ENCODE measurements around the gene MAP3K4. TPM values are rescaled to one million over a fixed set of nuclear protein-coding genes. Genes with fewer than 3 reads are reported as not detected.

The MAP3K4 gene
- polyA plus RNA-seq, 1 donor from 2014 or later = 31.0 TPM

- Histone ChIP-seq H2AFZ (ENCODE audit: low read depth, low read length) (no peak overlapping the region), H4K20me1 (ENCODE audit: insufficient read depth) (no peaks in the 10 kb centered on the region), H3K9me3 (ENCODE audit: low read length) (no peaks in the 10 kb centered on the region), H3K79me2 (replicated peaks; ENCODE audit: insufficient read depth, low read length) (no peaks in the 10 kb centered on the region), H3K9ac (ENCODE audit: low read length) (no peak overlapping the region), H3K36me3 (ENCODE audit: insufficient read depth, low read length) (no peaks in the 10 kb centered on the region), H3F3A (ENCODE audit: insufficient read depth, low read length, poor library complexity, severe bottlenecking) (no peaks in the 10 kb centered on the region), H3K9me2 (ENCODE audit: insufficient read depth, low read length) (no peaks in the 10 kb centered on the region), H3K27me3 (ENCODE audit: insufficient read depth, low read depth, low read length) (no peaks in the 10 kb centered on the region), H3K4me3 (ENCODE audit: low read length) (no peak overlapping the region), H3K27ac (ENCODE audit: low read length) (no peak overlapping the region), H3K4me2 (ENCODE audit: low read length) (no peak overlapping the region)
- TF ChIP-seq TAF1 (IDR thresholded peaks at IDR 0.05; ENCODE audit: low read depth) = no peak
- no peak for TF ChIP-seq POLR2AphosphoS5 (IDR thresholded peaks at IDR 0.05)
- TF ChIP-seq REST (IDR thresholded peaks at IDR 0.05; ENCODE audit: borderline replicate concordance) = no peak
- TF ChIP-seq EP300 (conservative IDR thresholded peaks at IDR 0.05; ENCODE audit: poor library complexity, severe bottlenecking) = no peak
- no peak for TF ChIP-seq RAD21 (conservative IDR thresholded peaks at IDR 0.05)
- no peak for TF ChIP-seq CTCF (IDR thresholded peaks at IDR 0.05; ENCODE audit: poor library complexity, severe bottlenecking)
- TF ChIP-seq MXI1 (conservative IDR thresholded peaks at IDR 0.05; ENCODE audit: poor library complexity, severe bottlenecking) = no peak
- TF ChIP-seq SMC3 (conservative IDR thresholded peaks at IDR 0.05; ENCODE audit: poor library complexity) = no peak
- TF ChIP-seq EZH2 (IDR thresholded peaks at IDR 0.05; ENCODE audit: borderline replicate concordance, insufficient read depth, low read length, poor library complexity, severe bottlenecking) = no peak
Measured at GRCh38 chr6:160943997-160944396, 47.6 kb upstream of the MAP3K4 start.

GRCh38 chr6:160945516-160946177, 45.9 kb upstream of the MAP3K4 start:
- no peak overlapping the region for H3K27ac ChIP-seq (ENCODE audit: low read length)
- no peaks in the 10 kb centered on the region for H3K27me3 ChIP-seq (ENCODE audit: insufficient read depth, low read depth, low read length)
- H4K20me1 ChIP-seq (ENCODE audit: insufficient read depth) = no peaks in the 10 kb centered on the region
- TF ChIP-seq EZH2 (IDR thresholded peaks at IDR 0.05; ENCODE audit: borderline replicate concordance, insufficient read depth, low read length, poor library complexity, severe bottlenecking) (no peak), POLR2AphosphoS5 (IDR thresholded peaks at IDR 0.05) (no peak), RAD21 (conservative IDR thresholded peaks at IDR 0.05) (no peak), EP300 (conservative IDR thresholded peaks at IDR 0.05; ENCODE audit: poor library complexity, severe bottlenecking) (no peak)
- H3K4me3 ChIP-seq (ENCODE audit: low read length) = no peak overlapping the region
- no peaks in the 10 kb centered on the region for H3K9me3 ChIP-seq (ENCODE audit: low read length)
- H3K36me3 ChIP-seq (ENCODE audit: insufficient read depth, low read length) = no peaks in the 10 kb centered on the region
- H3F3A ChIP-seq (ENCODE audit: insufficient read depth, low read length, poor library complexity, severe bottlenecking) = no peaks in the 10 kb centered on the region
- no peak overlapping the region for H3K9ac ChIP-seq (ENCODE audit: low read length)
- no peak overlapping the region for H3K4me2 ChIP-seq (ENCODE audit: low read length)
- H3K9me2 ChIP-seq (ENCODE audit: insufficient read depth, low read length) = no peaks in the 10 kb centered on the region
- no peaks in the 10 kb centered on the region for H3K79me2 ChIP-seq (replicated peaks; ENCODE audit: insufficient read depth, low read length)
- no peak overlapping the region for H2AFZ ChIP-seq (ENCODE audit: low read depth, low read length)
